Endodermal cell (in vitro differentiated cells): ENCODE measurements around the gene ZBTB39. TPM values are rescaled to one million over a fixed set of nuclear protein-coding genes. Genes with fewer than 3 reads are reported as not detected.
"Not testable (repeated sequence)": the region's sequence is repeated elsewhere in the genome, so short reads cannot be mapped to it uniquely, and the experiment has no call there.

Experiments used
- DNase-seq: peaks from one replicate; pipeline ENCODE4 v3.0.0-alpha.2; 2017
- H3K27ac ChIP-seq: 2 replicates; pipeline ENCODE4 v1.5.1; 2013; ENCODE audit warnings: mild to moderate bottlenecking, low read depth, low read length, moderate library complexity
- H3K27me3 ChIP-seq: 2 replicates; pipeline ENCODE4 v1.6.1; 2013; ENCODE audit warnings: mild to moderate bottlenecking, low read length, moderate library complexity; ENCODE audit not compliant: insufficient read depth, control insufficient read depth, poor library complexity, severe bottlenecking
- H3K36me3 ChIP-seq: 2 replicates; pipeline ENCODE4 v1.7.0; 2013; ENCODE audit warnings: mild to moderate bottlenecking, low read length, moderate library complexity; ENCODE audit not compliant: control insufficient read depth, insufficient read depth
- H3K4me1 ChIP-seq: one replicate; pipeline ENCODE4 v1.7.0; 2013; ENCODE audit warnings: low read length; ENCODE audit not compliant: control insufficient read depth, insufficient read depth
- H3K4me3 ChIP-seq: 2 replicates; pipeline ENCODE4 v1.5.1; 2013; ENCODE audit warnings: mild to moderate bottlenecking, low read length, moderate library complexity
- H3K9ac ChIP-seq: 2 replicates; pipeline ENCODE4 v1.6.1; 2013; ENCODE audit warnings: mild to moderate bottlenecking, low read length, moderate library complexity; ENCODE audit not compliant: poor library complexity, severe bottlenecking; ENCODE audit errors: extremely low read depth
- H3K9me3 ChIP-seq: 2 replicates; pipeline ENCODE4 v1.6.1; 2013; ENCODE audit warnings: mild to moderate bottlenecking, low read length, moderate library complexity; ENCODE audit not compliant: control insufficient read depth
- H3K27ac Mint-ChIP-seq: 2 replicates; pipeline ENCODE4 v1.8.0; 2020; ENCODE audit warnings: mixed read lengths
- H3K27me3 Mint-ChIP-seq: 2 replicates; pipeline ENCODE4 v1.8.0; 2021; ENCODE audit warnings: mild to moderate bottlenecking, mixed read lengths; ENCODE audit not compliant: insufficient read depth
- H3K36me3 Mint-ChIP-seq: 2 replicates; pipeline ENCODE4 v1.8.0; 2020; ENCODE audit warnings: low read depth, mixed read lengths
- H3K4me1 Mint-ChIP-seq: 2 replicates; pipeline ENCODE4 v1.8.0; 2020; ENCODE audit warnings: mixed read lengths
- H3K4me3 Mint-ChIP-seq: 2 replicates; pipeline ENCODE4 v1.8.0; 2020; ENCODE audit warnings: mild to moderate bottlenecking, moderate library complexity, mixed read lengths
- H3K9me3 Mint-ChIP-seq: 2 replicates; pipeline ENCODE4 v1.8.0; 2020; ENCODE audit warnings: mild to moderate bottlenecking, mixed read lengths
- CTCF ChIP-seq: fragments of 200-600 bp; sonication (generic); conservative IDR thresholded peaks from 2 replicates; pipeline ENCODE4 v1.5.0; 2021; ENCODE audit warnings: antibody characterized with exemption, mild to moderate bottlenecking
- WGBS, 2 experiments: methylation state at CpG; one replicate each; pipeline versions ENCODE4 v1.1.5 to v1.1.7; 2013; ENCODE audit warnings: missing lambda C conversion rate in 2 of 2, mixed read lengths in 1 of 2; ENCODE audit not compliant: insufficient coverage in 1 of 2, insufficient read length in 1 of 2; 5-methylcytosine and 5-hydroxymethylcytosine counted together
- total RNA-seq, 2 donors: library from RNA; stranded (reverse); fragmentation: NEBNext Ultra II Directional in 1 of 2; extraction: Animal tissue kit (Norgen Biotek cat#: 25700) in 1 of 2; gene quantifications; 2 replicates in 1 of 2; 3 replicates in 1 of 2; pipeline ENCODE4 v1.2.1, GENCODE V29; 2021

The ZBTB39 gene
- total RNA-seq, 2 donors from 2014 or later = 22.1 to 25.7 TPM

- H3K27me3 ChIP-seq = no peaks in the 10 kb centered on the region
- H3K4me3 ChIP-seq = no peak overlapping the region
- H3K9me3 ChIP-seq = no peaks in the 10 kb centered on the region
- no peak overlapping the region for H3K27ac ChIP-seq
- no peak overlapping the region for H3K27ac Mint-ChIP-seq
- no peaks in the 10 kb centered on the region for H3K4me1 ChIP-seq
- no peaks in the 10 kb centered on the region for H3K36me3 ChIP-seq
- TF ChIP-seq CTCF = no peak
- peak; percentile 27 for DNase-seq
- 91% methylated on average over 3 of the region's 3 CpGs; no CpG with 5 or more reads in 1 of the 2 experiments for WGBS, 2 experiments
- no peak overlapping the region for H3K4me3 Mint-ChIP-seq
- no peak overlapping the region for H3K9ac ChIP-seq
- H3K9me3 Mint-ChIP-seq = no peaks in the 10 kb centered on the region
- no peaks in the 10 kb centered on the region for H3K4me1 Mint-ChIP-seq
- no peaks in the 10 kb centered on the region for H3K27me3 Mint-ChIP-seq
- H3K36me3 Mint-ChIP-seq = no peaks in the 10 kb centered on the region
These were observed 27.8 kb downstream of the ZBTB39 start for GRCh38 chr12:56978397-56979138.

GRCh38 chr12:56977361-56977760, 29.0 kb downstream of the ZBTB39 start:
- H3K4me1 ChIP-seq, DNase-seq, H3K9me3 Mint-ChIP-seq, H3K27ac Mint-ChIP-seq, H3K9me3 ChIP-seq, H3K9ac ChIP-seq, H3K27ac ChIP-seq, H3K4me3 ChIP-seq, H3K27me3 ChIP-seq, H3K27me3 Mint-ChIP-seq, H3K36me3 ChIP-seq, H3K36me3 Mint-ChIP-seq, H3K4me1 Mint-ChIP-seq, H3K4me3 Mint-ChIP-seq: not testable (repeated sequence)
- WGBS, 2 experiments = 83 to 100% methylated on average over 1 to 2 of the region's 4 CpGs

GRCh38 chr12:56974224-56974623, 32.1 kb downstream of the ZBTB39 start:
- not testable (repeated sequence) for H3K4me1 Mint-ChIP-seq, H3K36me3 Mint-ChIP-seq, H3K27me3 ChIP-seq, H3K4me3 ChIP-seq, H3K27ac ChIP-seq, H3K27ac Mint-ChIP-seq, H3K9me3 ChIP-seq, H3K9ac ChIP-seq, H3K36me3 ChIP-seq, H3K4me3 Mint-ChIP-seq, H3K9me3 Mint-ChIP-seq, DNase-seq, H3K4me1 ChIP-seq
- 80 to 83% methylated on average over 1 to 2 of the region's 3 CpGs for WGBS, 2 experiments
- H3K27me3 Mint-ChIP-seq = peaks cover 13% of the 10 kb centered on the region

- H3K4me1 Mint-ChIP-seq, H3K36me3 ChIP-seq, H3K9me3 ChIP-seq, DNase-seq, H3K9ac ChIP-seq, H3K27me3 ChIP-seq, H3K27ac ChIP-seq, H3K4me3 ChIP-seq, H3K4me1 ChIP-seq, H3K36me3 Mint-ChIP-seq, H3K27ac Mint-ChIP-seq, H3K4me3 Mint-ChIP-seq: not testable (repeated sequence)
- H3K9me3 Mint-ChIP-seq = peaks cover 37% of the 10 kb centered on the region
- H3K27me3 Mint-ChIP-seq = peaks cover 25% of the 10 kb centered on the region
- 95 to 96% methylated on average over 3 to 6 of the region's 6 CpGs for WGBS, 2 experiments
These were observed 37.4 kb downstream of the ZBTB39 start for GRCh38 chr12:56968910-56969309.

GRCh38 chr12:56965997-56966642, 40.2 kb downstream of the ZBTB39 start:
- H3K4me1 ChIP-seq, H3K4me3 ChIP-seq, H3K9ac ChIP-seq, H3K9me3 ChIP-seq, H3K4me3 Mint-ChIP-seq, H3K36me3 Mint-ChIP-seq, H3K27me3 ChIP-seq, H3K36me3 ChIP-seq, H3K4me1 Mint-ChIP-seq, H3K27ac Mint-ChIP-seq, H3K27ac ChIP-seq: not testable (repeated sequence)
- H3K27me3 Mint-ChIP-seq = peaks cover 26% of the 10 kb centered on the region
- peak; percentile 62 for DNase-seq
- WGBS, 2 experiments = 80 to 82% methylated on average over 9 to 15 of the region's 15 CpGs
- H3K9me3 Mint-ChIP-seq = peaks cover 57% of the 10 kb centered on the region

- not testable (repeated sequence) for H3K9me3 ChIP-seq, DNase-seq, H3K4me1 ChIP-seq, H3K4me3 ChIP-seq, H3K4me3 Mint-ChIP-seq, H3K36me3 ChIP-seq, H3K36me3 Mint-ChIP-seq, H3K27ac ChIP-seq, H3K27me3 ChIP-seq, H3K4me1 Mint-ChIP-seq, H3K9ac ChIP-seq, H3K27ac Mint-ChIP-seq
- H3K9me3 Mint-ChIP-seq = peaks cover 64% of the 10 kb centered on the region
- H3K27me3 Mint-ChIP-seq = peaks cover 19% of the 10 kb centered on the region
- WGBS, 2 experiments = 89% methylated on average over 1 of the region's 4 CpGs; no CpG with 5 or more reads in 1 of the 2 experiments
These were observed 41.2 kb downstream of the ZBTB39 start for GRCh38 chr12:56965124-56965523.
